ENCODE measurements around the gene NPPC. TPM values are rescaled to one million over a fixed set of nuclear protein-coding genes. Genes with fewer than 3 reads are reported as not detected.

The NPPC gene
- total RNA-seq, 1 experiment from 2014 or later, result 1.6 TPM

GRCh38 chr2:231937057-231937456 lies 10.9 kb upstream of the NPPC start:
- in situ Hi-C loops (cut with HindIII; ENCODE audit: low sequenced_read_pairs), result no loop called here

DNA sequence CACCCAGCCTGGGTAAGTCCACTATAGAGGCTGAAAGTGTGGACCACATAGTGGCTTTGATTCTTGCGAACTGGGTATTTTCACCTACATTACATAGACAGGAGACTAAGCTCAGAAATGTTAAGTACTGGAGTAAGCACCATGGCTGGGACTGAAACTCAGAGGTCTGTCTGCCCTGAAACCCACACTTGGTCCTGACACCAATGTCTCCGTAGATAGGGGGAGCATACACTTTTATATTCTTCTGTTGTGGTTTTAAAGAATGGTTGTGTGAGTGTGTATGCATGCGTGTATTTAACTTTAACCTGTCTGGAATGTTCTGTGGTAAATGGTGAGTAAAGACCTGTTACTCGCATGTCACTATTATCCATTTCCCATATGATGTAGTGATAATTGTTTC lies 10.3 kb upstream of the NPPC start:
- in situ Hi-C loops (cut with HindIII; ENCODE audit: low sequenced_read_pairs), result no loop called here
- no peak for DNase-seq (ENCODE audit: low spot score)

More at GRCh38 chr2:231937057-231937456, 10.9 kb upstream of the NPPC start:
- no peak for DNase-seq (ENCODE audit: low spot score)

- DNase-seq (ENCODE audit: low spot score), result no peak
- in situ Hi-C loops (cut with HindIII; ENCODE audit: low sequenced_read_pairs), result no loop called here
Measured at GRCh38 chr2:231935815-231936214, 9.6 kb upstream of the NPPC start.

- no peak for DNase-seq (ENCODE audit: low spot score)
- in situ Hi-C loops (cut with HindIII; ENCODE audit: low sequenced_read_pairs), result no loop called here
Measured at GRCh38 chr2:231935207-231935524, 9.0 kb upstream of the NPPC start.

DNA sequence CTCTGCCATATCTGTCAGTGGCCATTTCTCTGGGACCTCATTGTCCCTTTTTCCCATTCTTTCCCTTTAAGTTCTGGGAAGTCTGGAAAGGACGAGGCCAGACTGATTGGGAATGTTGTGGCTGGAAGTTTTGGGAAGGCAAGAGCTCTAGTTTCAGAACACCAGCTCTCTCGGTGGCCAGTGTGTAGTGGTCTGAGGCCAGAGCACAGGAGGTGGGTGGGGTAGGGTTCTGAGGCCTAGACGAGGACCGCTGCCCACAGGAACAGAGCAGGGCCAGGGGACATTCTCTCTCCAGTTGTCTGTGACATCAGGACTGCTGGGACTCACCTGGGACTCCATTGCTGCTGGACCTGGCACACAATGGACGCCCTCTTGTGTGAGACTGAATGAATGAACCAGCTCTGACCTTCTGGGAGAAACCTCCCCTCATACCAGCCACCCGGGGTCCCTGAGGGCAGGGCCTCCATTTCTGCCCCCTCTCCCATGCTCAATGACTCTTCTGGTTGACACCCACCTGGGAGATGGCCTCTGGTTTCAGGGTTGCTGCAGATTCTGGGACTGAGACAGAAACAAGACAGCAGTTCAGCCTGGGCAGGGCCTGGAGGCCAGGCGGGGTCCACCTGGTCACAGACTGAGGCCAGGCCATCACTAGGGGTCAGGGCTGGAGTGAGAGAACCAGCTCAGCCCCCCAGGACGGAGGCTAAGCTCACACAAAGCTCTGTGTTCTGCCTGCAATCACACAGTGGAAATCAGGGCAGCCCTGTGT lies 8.4 kb upstream of the NPPC start:
- in situ Hi-C loops (cut with HindIII; ENCODE audit: low sequenced_read_pairs), result no loop called here
- DNase-seq (ENCODE audit: low spot score), result no peak

- in situ Hi-C loops (cut with HindIII; ENCODE audit: low sequenced_read_pairs), result no loop called here
- DNase-seq (ENCODE audit: low spot score), result no peak
Measured at GRCh38 chr2:231933916-231934401, 7.8 kb upstream of the NPPC start.

- DNase-seq (ENCODE audit: low spot score), result no peak
- in situ Hi-C loops (cut with HindIII; ENCODE audit: low sequenced_read_pairs), result no loop called here
Measured at GRCh38 chr2:231932985-231933915, 7.1 kb upstream of the NPPC start.

GRCh38 chr2:231932711-231932970 lies 6.4 kb upstream of the NPPC start:
- in situ Hi-C loops (cut with HindIII; ENCODE audit: low sequenced_read_pairs), result no loop called here
- no peak for DNase-seq (ENCODE audit: low spot score)

GRCh38 chr2:231931481-231931915 lies 5.3 kb upstream of the NPPC start:
- in situ Hi-C loops (cut with HindIII; ENCODE audit: low sequenced_read_pairs), result no loop called here

DNA sequence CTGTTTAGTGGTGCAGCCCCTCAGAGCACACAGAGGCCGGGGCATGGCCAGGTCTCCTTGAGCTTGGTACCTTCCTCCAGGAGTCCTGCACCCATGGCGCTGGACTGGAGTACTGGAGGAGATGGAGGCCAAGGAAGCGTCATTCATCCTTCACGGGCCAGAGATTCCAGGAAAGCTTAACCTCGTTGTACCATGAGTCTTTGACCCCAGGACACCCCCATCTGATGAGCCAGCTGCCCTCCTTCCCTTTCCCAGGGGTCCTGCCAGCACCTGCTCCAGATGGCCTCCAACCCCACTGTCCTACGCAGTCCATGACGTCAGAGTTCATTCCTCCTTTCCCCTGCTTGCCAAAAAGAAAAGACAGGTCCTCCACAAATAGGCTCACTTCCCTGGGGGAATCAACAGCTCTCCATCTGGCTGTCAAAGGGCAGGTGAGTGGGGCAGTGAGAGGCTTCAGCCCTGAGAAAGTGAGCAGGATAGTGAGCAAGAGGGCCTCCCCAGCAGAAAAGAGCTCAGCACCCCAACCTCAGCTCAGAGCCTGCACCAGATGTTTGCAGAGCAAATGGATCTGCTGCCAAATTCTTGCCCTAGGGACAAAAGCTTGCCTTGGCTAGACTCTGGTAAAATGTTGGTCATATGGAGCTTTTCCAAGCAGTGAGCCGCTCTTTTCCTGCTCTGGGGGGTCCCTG lies 4.5 kb upstream of the NPPC start:
- DNase-seq (ENCODE audit: low spot score), result no peak
- in situ Hi-C loops (cut with HindIII; ENCODE audit: low sequenced_read_pairs), result no loop called here

More at GRCh38 chr2:231931481-231931915, 5.3 kb upstream of the NPPC start:
- DNase-seq (ENCODE audit: low spot score), result no peak

DNA sequence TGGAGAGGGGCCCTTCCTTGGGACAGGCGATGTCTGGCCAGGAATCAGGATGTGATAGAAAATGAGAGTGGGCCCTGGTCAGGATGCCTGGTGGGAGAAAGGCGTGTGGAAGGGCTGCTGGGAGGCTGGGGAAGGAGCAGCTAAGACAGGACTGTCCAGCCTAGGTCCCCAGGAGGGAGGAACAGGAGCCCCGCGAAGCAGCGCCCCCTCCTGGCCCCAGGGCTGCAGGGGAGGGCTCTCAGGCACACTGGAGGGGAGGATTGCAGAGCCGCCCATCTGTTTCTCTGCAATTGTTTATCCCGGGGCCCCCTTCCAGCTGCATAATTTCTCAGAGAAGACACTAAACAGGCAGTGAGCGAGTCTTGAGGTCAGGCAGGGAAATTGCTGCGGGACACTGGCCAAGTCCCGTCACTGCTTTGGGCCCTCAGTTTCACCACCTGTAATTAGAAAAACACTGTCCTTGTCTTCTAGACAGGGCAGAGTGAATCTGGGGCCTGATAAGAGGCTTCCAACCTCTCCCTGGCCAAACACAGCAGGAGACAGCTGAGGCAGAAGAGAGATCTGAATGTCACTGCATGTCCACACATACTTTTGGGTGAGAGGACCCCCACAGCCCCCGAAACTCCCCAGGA lies 3.9 kb upstream of the NPPC start:
- DNase-seq (ENCODE audit: low spot score), result no peak
- in situ Hi-C loops (cut with HindIII; ENCODE audit: low sequenced_read_pairs), result no loop called here

DNA sequence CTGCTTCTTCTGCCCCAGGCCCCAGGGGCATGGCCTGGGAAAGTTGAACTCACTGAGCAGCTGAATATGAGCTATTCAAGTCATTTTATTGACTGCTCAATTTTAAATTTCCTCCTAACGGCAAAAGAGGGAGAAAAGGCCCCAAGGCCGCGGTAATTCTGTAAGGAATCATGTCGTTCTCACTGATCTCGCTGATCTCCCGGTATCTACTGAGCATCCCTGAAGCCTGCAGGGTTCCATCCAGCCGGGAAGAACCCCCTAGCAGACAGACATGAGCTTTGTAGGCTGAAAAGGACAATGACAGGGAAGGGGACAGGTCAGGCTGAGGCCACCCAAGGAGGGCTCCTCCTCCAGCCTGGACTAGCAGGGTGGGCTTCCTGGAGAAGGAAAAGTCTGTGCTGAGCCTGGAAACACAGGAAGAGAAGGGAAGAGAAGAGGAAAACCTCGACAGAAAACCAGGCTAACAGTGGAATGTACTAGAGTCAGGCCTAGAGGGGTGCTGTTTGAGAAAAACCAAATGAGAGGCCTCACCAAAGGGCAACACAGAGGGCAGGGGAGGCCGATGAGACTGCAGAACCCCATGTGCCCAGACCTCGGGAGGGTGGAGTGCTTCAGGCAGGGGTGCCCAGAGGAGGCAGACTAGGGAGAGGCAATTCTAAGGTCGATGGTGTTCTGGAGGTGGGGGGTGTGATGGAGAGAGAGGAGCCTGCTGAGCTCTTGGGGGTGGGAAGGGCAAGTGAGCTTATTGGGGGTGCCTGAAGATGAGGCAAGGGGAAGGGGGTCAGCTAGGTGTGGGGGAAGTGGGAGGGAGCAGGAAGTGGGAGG lies 2.9 kb upstream of the NPPC start:
- in situ Hi-C loops (cut with HindIII; ENCODE audit: low sequenced_read_pairs), result no loop called here
- DNase-seq (ENCODE audit: low spot score), result no peak

- in situ Hi-C loops (cut with HindIII; ENCODE audit: low sequenced_read_pairs), result no loop called here
- DNase-seq (ENCODE audit: low spot score), result no peak
Measured at GRCh38 chr2:231928481-231928880, 2.3 kb upstream of the NPPC start.

- DNase-seq (ENCODE audit: low spot score), result no peak
- in situ Hi-C loops (cut with HindIII; ENCODE audit: low sequenced_read_pairs), result no loop called here
Measured at GRCh38 chr2:231927566-231927890, 1.3 kb upstream of the NPPC start.

DNA sequence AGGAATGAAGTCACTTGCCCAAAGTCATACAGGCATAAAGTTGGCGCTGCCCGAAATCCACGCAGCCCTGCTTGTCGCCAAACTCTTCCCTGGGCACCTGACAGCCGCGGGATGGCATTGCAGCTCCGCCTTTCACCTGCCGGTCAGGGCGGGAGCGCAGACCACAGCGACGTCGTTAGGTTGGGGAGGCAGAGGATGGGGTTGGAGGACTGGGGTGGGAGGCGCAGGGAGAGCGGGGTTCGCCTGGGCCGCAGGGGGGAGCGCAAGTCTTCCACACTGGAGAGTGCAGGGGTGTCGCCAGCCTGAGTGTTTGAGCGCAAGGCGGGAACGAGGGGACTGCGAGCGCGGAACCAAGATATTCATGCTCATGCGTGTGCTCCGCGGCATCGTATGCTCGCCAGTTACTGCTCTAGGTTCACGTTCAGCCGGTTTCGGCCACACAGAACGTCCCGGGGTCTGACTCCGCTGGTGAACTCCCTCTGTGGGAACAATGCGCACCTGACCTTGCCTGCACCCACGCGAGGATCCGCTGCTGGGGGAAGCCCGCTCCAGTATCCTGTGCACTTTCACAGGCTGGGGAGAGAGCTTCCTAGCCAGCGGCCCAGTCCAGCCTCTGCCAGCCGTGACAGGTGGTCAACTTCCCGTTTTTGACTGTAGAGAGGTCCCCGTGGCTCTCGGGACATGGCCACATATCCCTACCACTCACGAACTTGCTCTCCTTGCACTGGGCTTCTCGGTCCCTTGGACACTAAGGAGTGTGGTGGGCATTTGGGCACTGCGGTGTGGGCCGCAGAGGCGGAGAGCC lies 767 bp upstream of the NPPC start:
- DNase-seq (ENCODE audit: low spot score), result peak; percentile 12
- in situ Hi-C loops (cut with HindIII; ENCODE audit: low sequenced_read_pairs), result no loop called here

- in situ Hi-C loops (cut with HindIII; ENCODE audit: low sequenced_read_pairs), result no loop called here
Measured at GRCh38 chr2:231925303-231926179, 655 bp downstream of the NPPC start.

GRCh38 chr2:231924889-231925275 lies 1.3 kb downstream of the NPPC start:
- in situ Hi-C loops (cut with HindIII; ENCODE audit: low sequenced_read_pairs), result no loop called here
- DNase-seq (ENCODE audit: low spot score), result no peak

More at GRCh38 chr2:231925303-231926179, 655 bp downstream of the NPPC start:
- DNase-seq (ENCODE audit: low spot score), result peak; percentile 65
